Duodenal mucosa (tissue), 2 donors: Measurements from ENCODE around the gene TAF9B.
"Not testable (repeated sequence)": the region's sequence is repeated elsewhere in the genome, so short reads cannot be mapped to it uniquely, and the experiment has no call there.

Experiments
- H3K27ac ChIP-seq: one replicate; pipeline ENCODE4 v1.7.0; 2013; ENCODE audit warnings: low read depth, low read length
- H3K27me3 ChIP-seq, 2 donors: one replicate each; pipeline ENCODE4 v1.7.0; 2013; ENCODE audit warnings: low read length in 2 of 2, control low read depth in 1 of 2; ENCODE audit not compliant: insufficient read depth in 2 of 2, control insufficient read depth in 1 of 2
- H3K36me3 ChIP-seq, 2 donors: one replicate each; pipeline ENCODE4 v1.7.0; 2013; ENCODE audit warnings: low read length in 2 of 2, control low read depth in 1 of 2; ENCODE audit not compliant: insufficient read depth in 2 of 2, control insufficient read depth in 1 of 2
- H3K4me1 ChIP-seq, 2 donors: one replicate each; pipeline ENCODE4 v1.7.0; 2013; ENCODE audit warnings: low read length in 2 of 2, control low read depth in 1 of 2; ENCODE audit not compliant: insufficient read depth in 2 of 2, control insufficient read depth in 1 of 2
- H3K4me3 ChIP-seq, 2 donors: one replicate each; pipeline ENCODE4 v1.7.0; 2013; ENCODE audit warnings: low read length in 2 of 2, low read depth in 1 of 2
- H3K9ac ChIP-seq, 2 donors: one replicate each; pipeline ENCODE4 v1.7.0; 2013; ENCODE audit warnings: low read length in 2 of 2, low read depth in 1 of 2
- H3K9me3 ChIP-seq, 2 donors: one replicate each; pipeline ENCODE4 v1.7.0; 2013; ENCODE audit warnings: low read length in 2 of 2, control low read depth in 1 of 2; ENCODE audit not compliant: control insufficient read depth in 1 of 2

Gene TAF9B

GRCh38 chrX:78139160-78140123 is at the start of gene TAF9B:
Gene TAF9B, minus strand, starts transcription at chrX:78139650. Its CDS starts 39 bp downstream, at chrX:78139611.
- no peaks in the 10 kb centered on the region for H3K4me1 ChIP-seq

DNA sequence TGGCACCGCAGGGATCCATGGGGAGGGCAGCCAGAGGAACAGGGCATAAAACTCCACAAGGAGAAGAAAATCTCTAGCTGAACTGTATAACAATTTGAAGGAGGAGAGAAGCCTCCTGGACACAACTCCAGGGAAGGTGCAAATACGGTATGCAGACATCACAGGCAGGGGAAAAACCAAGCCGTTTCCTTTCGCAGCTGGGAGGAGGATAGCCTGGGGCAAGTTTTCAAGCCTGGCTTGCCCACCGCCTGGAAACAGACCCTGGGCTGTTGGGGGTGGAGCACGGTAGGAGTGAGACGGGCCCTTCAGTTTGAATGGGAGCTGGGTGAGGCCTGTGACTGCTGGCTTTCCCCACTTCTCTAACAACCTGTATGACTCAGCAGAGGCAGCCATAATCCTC is 43.4 kb upstream of the TAF9B start:
- H3K4me1 ChIP-seq, result no peaks in the 10 kb centered on the region
- H3K27me3 ChIP-seq, result no peaks in the 10 kb centered on the region
- no peak overlapping the region for H3K27ac ChIP-seq
- H3K36me3 ChIP-seq, result no peaks in the 10 kb centered on the region
- no peaks in the 10 kb centered on the region for H3K9me3 ChIP-seq
- no peak overlapping the region for H3K4me3 ChIP-seq
- no peak overlapping the region for H3K9ac ChIP-seq

More at GRCh38 chrX:78139160-78140123, at the start of gene TAF9B:
- no peaks in the 10 kb centered on the region for H3K36me3 ChIP-seq
- no peaks in the 10 kb centered on the region for H3K27me3 ChIP-seq
- peak within 1 kb of the TSS; percentile 32 for H3K27ac ChIP-seq
- no peaks in the 10 kb centered on the region for H3K9me3 ChIP-seq
- H3K4me3 ChIP-seq, result peak within 1 kb of the TSS; percentile 74 to 78
- H3K9ac ChIP-seq, result peak within 1 kb of the TSS; percentile 66 to 67

- no peak overlapping the region for H3K4me3 ChIP-seq
- H3K9me3 ChIP-seq, result no peaks in the 10 kb centered on the region
- no peak overlapping the region for H3K9ac ChIP-seq
- H3K36me3 ChIP-seq, result no peaks in the 10 kb centered on the region
- H3K27ac ChIP-seq, result no peak overlapping the region
- no peaks in the 10 kb centered on the region for H3K4me1 ChIP-seq
- H3K27me3 ChIP-seq, result no peaks in the 10 kb centered on the region
Observed at GRCh38 chrX:78181307-78181706, 41.9 kb upstream of the TAF9B start.

DNA sequence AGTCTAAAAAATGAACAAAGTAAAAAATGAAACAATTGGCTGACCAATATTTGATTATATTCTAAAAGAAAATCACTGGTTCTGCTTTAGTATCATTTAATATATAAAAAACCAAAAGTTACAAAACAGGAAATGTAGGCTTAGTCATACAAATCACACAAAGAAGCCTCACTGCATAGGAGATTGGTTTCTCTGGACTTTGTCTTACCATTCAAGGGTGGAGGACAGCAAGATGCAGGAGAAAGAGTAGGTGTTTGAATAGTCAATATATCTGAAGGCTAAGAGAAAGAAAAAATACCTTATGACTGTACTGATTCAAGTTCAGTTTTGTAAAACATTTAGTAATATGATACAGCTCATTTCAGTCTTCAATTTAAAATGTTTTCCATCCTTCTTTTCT is 28.6 kb upstream of the TAF9B start:
- H3K4me3 ChIP-seq, result no peak overlapping the region
- H3K36me3 ChIP-seq, result no peaks in the 10 kb centered on the region
- no peaks in the 10 kb centered on the region for H3K27me3 ChIP-seq
- H3K9ac ChIP-seq, result no peak overlapping the region
- no peaks in the 10 kb centered on the region for H3K4me1 ChIP-seq
- no peak overlapping the region for H3K27ac ChIP-seq
- H3K9me3 ChIP-seq, result no peaks in the 10 kb centered on the region

DNA sequence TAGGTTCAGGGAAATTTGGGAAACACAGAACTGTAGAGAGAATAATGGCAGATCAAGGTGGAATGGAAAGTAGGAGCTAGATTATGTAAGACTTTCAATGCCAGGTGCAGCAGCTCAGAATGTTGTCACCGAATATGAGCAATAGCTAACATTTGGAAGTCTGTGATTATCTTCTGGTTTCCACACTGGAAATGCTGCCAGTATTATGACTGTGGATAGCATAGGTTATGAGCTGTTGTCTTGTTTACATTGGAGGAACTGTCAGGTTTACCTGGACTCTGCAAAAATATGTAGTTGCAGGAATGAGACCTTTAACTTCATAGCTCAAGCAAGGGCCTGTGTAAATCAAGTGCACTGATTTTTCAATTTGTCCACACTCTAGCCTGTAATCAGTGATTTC is 26.0 kb upstream of the TAF9B start:
- H3K36me3 ChIP-seq, result no peaks in the 10 kb centered on the region
- H3K4me3 ChIP-seq, result no peak overlapping the region
- no peak overlapping the region for H3K27ac ChIP-seq
- no peaks in the 10 kb centered on the region for H3K27me3 ChIP-seq
- no peaks in the 10 kb centered on the region for H3K9me3 ChIP-seq
- no peaks in the 10 kb centered on the region for H3K4me1 ChIP-seq
- H3K9ac ChIP-seq, result no peak overlapping the region

GRCh38 chrX:78163175-78163574 is 23.7 kb upstream of the TAF9B start:
- not testable (repeated sequence) for H3K4me1 ChIP-seq

GRCh38 chrX:78160711-78161110 is 21.3 kb upstream of the TAF9B start:
- H3K27ac ChIP-seq, H3K9ac ChIP-seq, H3K27me3 ChIP-seq, H3K4me3 ChIP-seq, H3K9me3 ChIP-seq, H3K4me1 ChIP-seq, H3K36me3 ChIP-seq: not testable (repeated sequence)

More at GRCh38 chrX:78163175-78163574, 23.7 kb upstream of the TAF9B start:
- not testable (repeated sequence) for H3K9me3 ChIP-seq, H3K9ac ChIP-seq, H3K36me3 ChIP-seq, H3K4me3 ChIP-seq, H3K27me3 ChIP-seq, H3K27ac ChIP-seq

DNA sequence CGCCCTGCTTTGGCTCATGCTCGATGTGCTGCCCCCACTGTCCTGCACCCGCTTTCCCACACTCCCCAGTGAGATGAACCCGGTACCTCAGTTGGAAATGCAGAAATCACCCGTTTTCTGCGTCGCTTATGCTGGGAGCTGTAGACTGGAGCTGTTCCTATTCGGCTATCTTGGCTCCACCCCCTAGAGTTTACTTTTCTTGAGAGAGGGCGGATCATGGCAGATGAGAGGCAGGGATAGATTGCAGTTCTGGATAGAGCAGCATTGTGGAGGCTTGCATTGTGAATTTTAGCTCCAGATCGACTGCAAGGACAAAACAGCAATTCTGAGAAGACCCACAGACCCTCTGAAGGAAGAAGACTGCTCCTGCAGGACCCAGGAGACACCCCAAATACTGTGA is 18.4 kb upstream of the TAF9B start:
- H3K4me1 ChIP-seq, H3K9ac ChIP-seq, H3K27ac ChIP-seq, H3K4me3 ChIP-seq, H3K27me3 ChIP-seq, H3K9me3 ChIP-seq, H3K36me3 ChIP-seq: not testable (repeated sequence)

DNA sequence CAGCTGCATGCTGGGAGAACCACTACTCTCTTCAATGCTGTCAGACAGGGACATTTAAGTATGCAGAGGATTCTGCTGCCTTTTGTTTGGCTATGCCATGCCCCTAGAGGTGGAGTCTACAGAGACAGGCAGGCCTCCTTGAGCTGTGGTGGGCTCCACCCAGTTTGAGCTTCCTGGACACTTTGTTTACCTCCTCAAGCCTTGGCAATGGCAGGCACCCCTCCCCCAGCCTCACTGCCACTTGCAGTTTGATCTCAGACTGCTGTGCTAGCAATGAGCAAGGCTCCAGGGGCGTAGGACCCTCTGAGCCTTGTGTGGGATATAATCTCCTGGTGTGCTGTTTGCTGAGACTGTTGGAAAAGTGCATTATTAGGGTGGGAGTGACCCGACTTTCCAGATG is 17.9 kb upstream of the TAF9B start:
- H3K36me3 ChIP-seq, H3K9me3 ChIP-seq, H3K27ac ChIP-seq, H3K9ac ChIP-seq, H3K4me3 ChIP-seq, H3K27me3 ChIP-seq, H3K4me1 ChIP-seq: not testable (repeated sequence)

DNA sequence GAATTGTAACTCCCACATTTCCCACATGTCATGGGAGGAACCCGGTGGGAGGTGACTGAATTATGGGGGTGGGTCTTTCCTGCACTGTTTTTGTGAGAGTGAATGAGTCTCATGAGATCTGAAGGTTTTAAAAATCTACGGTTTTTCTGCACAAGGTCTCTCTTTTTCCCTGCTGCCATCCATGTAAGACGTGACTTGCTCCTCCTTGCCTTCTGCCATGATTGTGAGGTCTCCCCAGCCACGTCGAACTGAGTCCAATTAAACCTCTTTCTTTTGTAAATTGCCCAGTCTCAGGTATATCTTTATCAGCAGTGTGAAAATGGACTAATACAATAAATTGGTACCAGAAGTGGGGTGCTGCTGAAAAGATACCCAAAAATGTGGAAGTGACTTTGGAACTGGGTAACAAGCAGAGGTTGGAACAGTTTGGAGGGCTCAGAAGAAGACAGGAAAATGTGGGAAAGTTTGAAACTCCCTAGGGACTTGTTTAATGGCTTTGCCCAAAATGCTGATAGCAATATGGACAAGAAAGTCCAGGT is 7.6 kb upstream of the TAF9B start:
- H3K4me1 ChIP-seq, H3K4me3 ChIP-seq, H3K27ac ChIP-seq, H3K9ac ChIP-seq, H3K9me3 ChIP-seq, H3K36me3 ChIP-seq, H3K27me3 ChIP-seq: not testable (repeated sequence)
